Mesothelial cell of epicardium (in vitro differentiated cells): Measurements from ENCODE around the gene SAMHD1. TPM values are rescaled to one million over a fixed set of nuclear protein-coding genes. Genes with fewer than 3 reads are reported as not detected.
"Not testable (repeated sequence)": the region's sequence is repeated elsewhere in the genome, so short reads cannot be mapped to it uniquely, and the experiment has no call there.

Source experiments
- DNase-seq, 2 experiments: peaks; one replicate each; pipeline ENCODE4 v3.0.0; 2021; ENCODE audit warnings: low spot score in 2 of 2; ENCODE audit not compliant: unreplicated experiment in 2 of 2
- H3K27ac Mint-ChIP-seq: 2 replicates; pipeline ENCODE4 v1.8.0; 2021; ENCODE audit warnings: mixed read lengths
- H3K27me3 Mint-ChIP-seq: 2 replicates; pipeline ENCODE4 v1.8.0; 2021; ENCODE audit warnings: low read depth, mixed read lengths
- H3K36me3 Mint-ChIP-seq: 2 replicates; pipeline ENCODE4 v1.8.0; 2021; ENCODE audit warnings: mixed read lengths
- H3K4me1 Mint-ChIP-seq: 2 replicates; pipeline ENCODE4 v1.8.0; 2021; ENCODE audit warnings: mixed read lengths
- H3K4me3 Mint-ChIP-seq: 2 replicates; pipeline ENCODE4 v1.8.0; 2021; ENCODE audit warnings: mild to moderate bottlenecking, moderate library complexity, mixed read lengths
- H3K9me3 Mint-ChIP-seq: 2 replicates; pipeline ENCODE4 v1.8.0; 2021; ENCODE audit warnings: mixed read lengths
- CTCF ChIP-seq: fragments of 200-600 bp; sonication (generic); IDR thresholded peaks from one replicate; pipeline ENCODE4 v1.5.0; 2021; ENCODE audit warnings: antibody characterized with exemption; ENCODE audit not compliant: unreplicated experiment
- total RNA-seq: library from RNA; stranded (reverse); gene quantifications from 3 replicates; pipeline ENCODE4 v1.2.1, GENCODE V29; 2021

The SAMHD1 gene
- total RNA-seq, 1 donor from 2014 or later = 11.0 TPM

- no peaks in the 10 kb centered on the region for H3K36me3 Mint-ChIP-seq
- H3K27me3 Mint-ChIP-seq = peaks cover 2% of the 10 kb centered on the region
- no peak for TF ChIP-seq CTCF
- H3K27ac Mint-ChIP-seq = no peak overlapping the region
- DNase-seq = no peak
- H3K4me3 Mint-ChIP-seq = no peak overlapping the region
- H3K9me3 Mint-ChIP-seq = no peaks in the 10 kb centered on the region
- no peaks in the 10 kb centered on the region for H3K4me1 Mint-ChIP-seq
These were observed 70.2 kb downstream of the SAMHD1 start for GRCh38 chr20:36881331-36881730.

- Mint-ChIP-seq H3K4me1 (no peaks in the 10 kb centered on the region), H3K27me3 (peaks cover 2% of the 10 kb centered on the region), H3K9me3 (no peaks in the 10 kb centered on the region), H3K4me3 (no peak overlapping the region), H3K27ac (no peak overlapping the region), H3K36me3 (no peaks in the 10 kb centered on the region)
- DNase-seq = no peak
- no peak for TF ChIP-seq CTCF
These were observed 70.7 kb downstream of the SAMHD1 start for GRCh38 chr20:36880741-36881250.

GRCh38 chr20:36878941-36879340 is 72.6 kb downstream of the SAMHD1 start:
- no peak for TF ChIP-seq CTCF
- no peaks in the 10 kb centered on the region for H3K36me3 Mint-ChIP-seq
- H3K4me1 Mint-ChIP-seq = no peaks in the 10 kb centered on the region
- H3K4me3 Mint-ChIP-seq = no peak overlapping the region
- peaks cover 2% of the 10 kb centered on the region for H3K27me3 Mint-ChIP-seq
- DNase-seq = no peak
- no peak overlapping the region for H3K27ac Mint-ChIP-seq
- H3K9me3 Mint-ChIP-seq = no peaks in the 10 kb centered on the region

GRCh38 chr20:36876473-36876833 is 75.1 kb downstream of the SAMHD1 start:
- H3K4me3 Mint-ChIP-seq = no peak overlapping the region
- H3K27ac Mint-ChIP-seq = no peak overlapping the region
- H3K9me3 Mint-ChIP-seq = no peaks in the 10 kb centered on the region
- H3K36me3 Mint-ChIP-seq = no peaks in the 10 kb centered on the region
- H3K27me3 Mint-ChIP-seq = no peaks in the 10 kb centered on the region
- H3K4me1 Mint-ChIP-seq = peaks cover 2% of the 10 kb centered on the region
- DNase-seq = no peak
- TF ChIP-seq CTCF = no peak

- Mint-ChIP-seq H3K36me3 (no peaks in the 10 kb centered on the region), H3K27ac (no peak within 1 kb of the TSS), H3K4me1 (peaks cover 2% of the 10 kb centered on the region), H3K4me3 (no peak within 1 kb of the TSS), H3K27me3 (no peaks in the 10 kb centered on the region), H3K9me3 (no peaks in the 10 kb centered on the region)
- no peak for TF ChIP-seq CTCF
- DNase-seq = no peak
These were observed 75.6 kb downstream of the SAMHD1 start, which contains the start of gene TLDC2 for GRCh38 chr20:36875702-36876472. Gene TLDC2, plus strand, starts transcription at chr20:36876138. Its CDS starts 37 bp downstream, at chr20:36876175.

- not testable (repeated sequence) for H3K36me3 Mint-ChIP-seq, H3K9me3 Mint-ChIP-seq, DNase-seq, H3K27ac Mint-ChIP-seq, H3K4me1 Mint-ChIP-seq, H3K27me3 Mint-ChIP-seq, H3K4me3 Mint-ChIP-seq
These were observed 76.4 kb downstream of the SAMHD1 start for GRCh38 chr20:36875093-36875492.
